NCI-H748 (cell line): ENCODE measurements around the gene SPRTN.

Experiments
- DNase-seq: peaks from one replicate; lab custom pipeline; 2025; ENCODE audit not compliant: unreplicated experiment; lab: John Stamatoyannopoulos, UW

SPRTN gene, protein sequence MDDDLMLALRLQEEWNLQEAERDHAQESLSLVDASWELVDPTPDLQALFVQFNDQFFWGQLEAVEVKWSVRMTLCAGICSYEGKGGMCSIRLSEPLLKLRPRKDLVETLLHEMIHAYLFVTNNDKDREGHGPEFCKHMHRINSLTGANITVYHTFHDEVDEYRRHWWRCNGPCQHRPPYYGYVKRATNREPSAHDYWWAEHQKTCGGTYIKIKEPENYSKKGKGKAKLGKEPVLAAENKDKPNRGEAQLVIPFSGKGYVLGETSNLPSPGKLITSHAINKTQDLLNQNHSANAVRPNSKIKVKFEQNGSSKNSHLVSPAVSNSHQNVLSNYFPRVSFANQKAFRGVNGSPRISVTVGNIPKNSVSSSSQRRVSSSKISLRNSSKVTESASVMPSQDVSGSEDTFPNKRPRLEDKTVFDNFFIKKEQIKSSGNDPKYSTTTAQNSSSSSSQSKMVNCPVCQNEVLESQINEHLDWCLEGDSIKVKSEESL

DNA sequence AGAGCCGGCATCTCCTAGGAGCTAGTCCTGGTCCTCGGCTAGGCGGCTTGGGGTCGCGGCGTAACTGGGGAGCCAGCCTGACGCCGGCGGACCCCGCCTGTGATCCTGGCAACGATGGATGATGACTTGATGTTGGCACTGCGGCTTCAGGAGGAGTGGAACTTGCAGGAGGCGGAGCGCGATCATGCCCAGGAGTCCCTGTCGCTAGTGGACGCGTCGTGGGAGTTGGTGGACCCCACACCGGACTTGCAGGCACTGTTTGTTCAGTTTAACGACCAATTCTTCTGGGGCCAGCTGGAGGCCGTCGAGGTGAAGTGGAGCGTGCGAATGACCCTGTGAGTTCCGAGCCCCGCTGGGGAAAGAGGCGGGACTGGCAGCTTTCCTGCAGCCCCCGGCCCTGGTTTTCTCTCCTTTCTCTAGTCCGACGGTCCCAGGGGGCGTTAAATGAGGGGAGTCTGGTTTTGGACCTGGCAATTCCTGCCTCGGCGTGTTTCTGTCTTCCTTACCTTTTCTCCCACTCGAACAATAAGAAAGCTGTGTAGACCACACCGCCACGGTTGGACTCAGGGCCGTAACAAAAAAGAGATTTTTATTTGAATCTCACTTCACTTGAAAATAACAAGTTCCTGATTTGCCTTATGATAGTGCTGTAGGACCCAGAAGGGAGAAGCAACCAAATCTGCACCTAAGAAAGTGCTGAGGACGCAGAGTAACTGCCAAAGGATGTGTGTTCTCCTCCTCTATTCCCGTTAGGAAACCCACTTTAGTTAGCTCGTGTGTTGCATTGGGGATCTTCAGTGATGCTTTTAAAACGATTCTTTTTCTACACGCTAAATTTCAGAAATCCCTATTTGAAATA is at the start of gene SPRTN:
TSS of gene SPRTN (plus strand) at position 24 of the 859 bp plus-strand sequence. CDS start at position 115, 91 bp downstream.
- DNase-seq, result no peak

DNA sequence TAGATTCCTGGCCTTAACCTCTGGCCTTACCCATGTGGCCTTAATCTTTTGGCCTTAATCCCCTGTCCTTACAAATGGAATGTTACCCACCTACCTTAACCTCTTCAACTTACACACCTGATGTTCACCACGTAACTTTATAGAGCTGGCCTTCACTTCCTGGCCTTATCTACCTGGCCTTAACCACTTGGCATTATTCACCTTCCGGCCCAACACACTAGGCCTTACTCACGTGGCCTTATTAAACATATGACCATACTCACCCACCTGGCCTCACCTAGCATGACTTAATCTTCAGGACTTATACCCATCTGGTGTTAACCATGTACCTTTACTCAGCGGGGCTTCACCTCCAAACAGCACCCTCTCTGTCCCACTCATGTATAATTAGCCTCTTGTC is 42.2 kb upstream of the SPRTN start:
- no peak for DNase-seq

DNA sequence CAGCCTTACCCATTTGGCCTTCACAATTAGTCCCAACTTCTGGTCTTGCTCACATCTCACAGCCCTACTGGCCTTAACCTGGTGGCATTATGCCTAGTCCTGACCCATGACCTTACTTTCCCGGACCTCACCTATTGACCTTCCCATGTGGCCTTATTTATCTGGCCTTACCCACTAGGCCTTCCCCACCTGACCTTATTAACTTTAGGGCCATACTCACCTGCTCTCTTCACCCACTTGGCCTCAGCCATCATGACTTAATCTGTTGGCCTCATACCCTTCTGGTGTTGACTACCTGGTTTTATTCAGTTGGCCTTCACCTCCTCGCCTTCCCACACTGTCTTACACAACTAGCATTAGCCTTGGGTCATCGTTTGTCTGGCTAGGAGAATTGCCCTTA is 36.1 kb upstream of the SPRTN start:
- no peak for DNase-seq

DNA sequence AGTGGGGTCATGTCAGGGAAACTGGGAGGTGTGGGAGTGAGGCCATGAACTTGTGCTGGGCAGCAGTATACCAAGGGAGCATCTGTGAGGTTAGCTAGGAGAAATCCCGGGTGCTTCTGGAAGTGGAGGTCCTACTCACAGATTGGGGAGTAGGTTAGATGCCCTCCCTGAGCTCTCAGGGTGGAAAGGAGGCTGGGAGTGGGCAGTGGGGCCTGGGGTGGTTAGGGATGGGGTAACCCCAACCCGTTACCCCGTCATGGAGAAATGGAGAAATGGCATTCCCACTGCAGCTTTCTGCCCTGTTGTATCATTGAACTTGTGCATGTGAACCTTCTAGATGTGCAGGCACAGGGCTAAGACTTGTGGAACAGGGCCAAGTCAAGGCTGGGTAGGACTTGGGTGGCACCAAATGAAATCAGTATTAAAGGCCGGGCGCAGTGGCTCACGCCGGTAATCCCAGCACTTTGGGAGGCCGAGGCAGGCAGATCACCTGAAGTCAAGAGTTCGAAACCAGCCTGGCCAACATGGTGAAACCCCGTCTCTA is 27.6 kb upstream of the SPRTN start:
- no peak for DNase-seq

DNA sequence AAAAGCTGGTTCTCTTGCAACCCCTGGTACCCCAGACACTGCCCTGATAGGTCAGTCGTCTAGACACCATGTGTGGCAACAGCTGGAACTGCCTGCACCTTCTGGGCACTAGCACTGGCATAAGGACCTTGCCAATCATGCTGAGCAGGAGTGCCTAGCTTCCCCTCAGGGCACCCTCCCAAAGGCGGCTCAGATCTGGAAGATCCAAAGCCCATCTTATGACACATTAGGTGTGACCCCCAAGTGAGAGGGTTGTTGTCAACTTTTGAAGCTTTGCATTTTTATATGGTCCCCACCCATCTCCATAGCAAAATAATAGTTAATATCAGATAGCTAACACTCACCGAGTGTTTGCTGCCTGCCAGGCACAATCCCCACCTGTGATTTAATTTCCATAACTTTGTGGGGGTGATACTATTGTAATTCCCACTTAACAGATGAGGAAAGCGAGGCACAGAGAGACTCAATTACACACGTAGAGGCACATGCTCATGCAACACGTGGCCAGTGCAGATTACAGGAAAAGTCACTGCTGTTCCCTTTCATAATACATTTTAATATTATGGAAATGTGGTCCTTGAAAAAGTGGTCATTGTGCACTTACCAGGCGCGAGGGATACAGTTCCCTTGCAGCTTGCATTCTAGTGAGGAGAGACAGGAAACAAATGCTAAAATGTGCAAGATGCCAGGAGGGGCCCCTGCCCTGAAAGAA is 26.2 kb upstream of the SPRTN start:
- no peak for DNase-seq

DNA sequence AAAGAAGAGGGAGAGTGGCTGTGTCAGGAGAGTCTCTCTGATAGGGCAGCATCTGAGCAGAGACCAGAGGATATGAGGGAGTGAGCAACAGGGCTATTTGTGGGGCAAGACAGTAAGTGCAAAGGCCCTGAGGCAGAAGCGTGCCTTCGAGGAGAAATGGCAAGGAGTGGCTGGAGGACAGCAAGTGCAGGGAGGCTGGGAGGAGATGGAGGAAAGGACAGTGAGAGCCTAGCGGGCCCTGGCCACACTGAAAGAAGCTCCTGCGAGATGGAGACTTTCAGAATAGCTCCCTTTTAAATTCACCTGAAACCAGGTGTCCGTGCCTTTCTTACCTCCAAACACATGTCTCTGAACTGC is 25.7 kb upstream of the SPRTN start:
- no peak for DNase-seq

DNA sequence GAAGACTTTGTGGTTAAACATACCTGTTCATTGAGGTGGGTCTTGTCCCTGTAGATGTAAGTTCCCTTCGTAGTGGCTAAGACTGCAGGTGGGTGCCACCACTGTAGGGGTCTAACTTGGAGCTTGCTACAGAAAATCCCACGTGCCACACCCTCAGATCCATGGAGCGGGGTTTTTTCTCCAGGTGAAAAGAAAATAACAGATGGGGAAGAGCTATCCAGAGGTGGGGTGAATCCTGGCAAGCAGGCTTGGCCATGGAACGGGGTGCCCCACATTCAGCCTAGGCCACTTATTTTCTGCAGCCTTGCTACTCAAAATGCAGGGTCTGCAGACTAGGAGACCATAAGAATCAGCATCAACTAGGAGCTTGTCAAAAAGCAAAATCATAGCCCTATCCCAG is 24.4 kb upstream of the SPRTN start:
- DNase-seq, result no peak

DNA sequence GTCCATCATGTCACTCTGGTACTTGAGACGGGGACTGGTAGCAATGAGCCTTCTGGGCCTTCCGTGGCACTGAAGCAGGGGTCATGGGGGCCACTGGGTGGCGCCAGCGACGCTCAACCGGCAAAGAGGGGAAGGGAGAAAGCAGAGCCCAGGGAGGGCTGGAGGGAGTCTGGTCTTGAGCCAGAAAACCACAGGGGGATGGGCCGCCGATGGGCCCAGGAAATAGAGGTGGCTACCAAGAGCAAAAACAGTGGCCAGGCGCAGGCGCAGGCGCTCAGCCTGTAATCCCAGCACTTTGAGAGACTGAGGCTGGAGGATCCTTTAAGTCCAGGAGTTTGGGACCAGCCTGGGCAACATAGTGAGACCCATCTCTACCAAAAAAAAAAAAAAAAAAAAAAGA is 22.2 kb upstream of the SPRTN start:
- DNase-seq, result peak; percentile 50

DNA sequence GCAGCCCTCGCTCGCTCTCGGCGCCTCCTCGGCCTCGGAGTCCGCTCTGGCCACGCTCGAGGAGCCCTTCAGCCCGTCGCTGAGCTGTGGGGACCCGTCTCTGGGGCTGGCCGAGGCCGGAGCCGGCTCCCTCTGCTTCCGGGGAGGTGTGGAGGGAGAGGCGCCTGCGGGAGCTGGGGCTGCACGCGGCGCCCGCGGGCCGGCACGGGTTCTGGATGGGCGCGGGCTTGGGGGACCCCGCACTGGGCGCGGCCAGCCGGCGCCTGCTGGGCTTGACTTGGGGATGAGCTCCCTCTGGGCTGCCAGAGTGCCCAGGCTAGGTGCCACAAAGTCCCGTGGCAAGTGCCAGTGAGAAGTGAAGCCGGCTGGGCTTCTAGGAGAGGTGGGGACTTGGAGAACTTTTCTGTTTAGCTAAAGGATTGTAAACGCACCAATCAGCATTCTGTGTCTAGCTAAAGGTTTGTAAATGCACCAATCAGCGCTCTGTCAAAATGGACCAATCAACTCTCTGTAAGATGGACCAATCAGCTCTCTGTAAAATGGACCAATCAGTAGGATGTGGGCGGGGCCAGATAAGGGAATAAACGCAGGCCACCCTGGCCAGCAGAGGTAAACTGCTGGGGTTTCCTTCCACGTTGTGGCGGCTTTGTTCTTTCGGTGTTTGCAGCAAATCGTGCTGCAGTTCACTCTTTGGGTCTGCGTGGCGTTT is 20.6 kb upstream of the SPRTN start:
- DNase-seq, result no peak

DNA sequence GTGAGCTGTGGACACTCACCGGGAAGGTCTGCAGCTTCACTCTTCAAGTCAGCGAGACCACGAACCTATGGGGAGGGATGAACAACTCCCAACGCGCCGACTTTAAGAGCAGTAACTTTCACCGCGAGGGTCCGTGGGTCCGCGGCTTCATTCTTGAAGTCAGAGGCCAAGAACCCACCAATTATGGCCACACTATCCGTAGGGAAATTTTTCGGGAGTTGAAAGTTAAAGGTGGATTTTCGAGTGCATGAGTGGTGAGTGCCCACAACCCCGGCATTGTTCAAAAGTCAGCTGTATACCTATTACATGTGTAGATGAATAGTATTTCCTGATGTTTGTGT is 20.1 kb upstream of the SPRTN start:
- no peak for DNase-seq

DNA sequence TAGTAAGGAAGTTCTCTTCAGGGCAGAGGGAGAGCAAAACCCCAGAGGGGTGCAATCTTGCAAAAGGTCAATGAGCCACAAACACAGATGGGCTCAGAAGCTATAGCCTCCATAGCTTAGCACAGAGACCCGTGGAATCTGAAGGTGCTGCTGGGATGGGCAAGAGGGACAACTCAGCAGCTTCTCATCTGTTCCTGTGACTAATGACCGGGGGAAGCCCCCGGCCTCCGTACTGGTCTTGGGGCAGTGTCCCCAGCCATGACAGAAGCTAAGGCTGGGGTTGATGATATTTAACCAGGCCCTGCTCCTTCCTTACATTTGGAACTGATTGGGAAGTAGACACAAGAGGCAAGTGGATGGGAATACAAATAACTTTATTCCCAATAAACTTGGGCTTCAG is 19.5 kb upstream of the SPRTN start:
- no peak for DNase-seq

DNA sequence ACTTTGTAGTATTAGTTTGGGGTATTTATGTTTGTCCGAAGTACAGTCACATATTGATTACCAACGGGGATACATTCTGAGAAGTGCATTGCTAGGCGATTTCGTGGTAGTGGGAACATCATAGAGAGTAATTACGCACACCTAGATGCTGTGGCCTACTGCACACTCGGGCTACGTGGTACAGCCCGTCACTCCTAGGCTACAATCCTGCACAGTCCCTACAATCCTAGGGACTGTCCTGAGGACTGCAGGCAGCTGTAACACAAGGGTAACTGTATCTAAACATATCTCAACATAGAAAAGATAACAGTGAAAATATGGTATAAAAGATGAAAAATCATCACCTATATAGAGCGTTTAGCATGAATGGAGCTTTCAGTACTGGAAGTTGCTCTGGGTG is 19.0 kb upstream of the SPRTN start:
- no peak for DNase-seq

DNA sequence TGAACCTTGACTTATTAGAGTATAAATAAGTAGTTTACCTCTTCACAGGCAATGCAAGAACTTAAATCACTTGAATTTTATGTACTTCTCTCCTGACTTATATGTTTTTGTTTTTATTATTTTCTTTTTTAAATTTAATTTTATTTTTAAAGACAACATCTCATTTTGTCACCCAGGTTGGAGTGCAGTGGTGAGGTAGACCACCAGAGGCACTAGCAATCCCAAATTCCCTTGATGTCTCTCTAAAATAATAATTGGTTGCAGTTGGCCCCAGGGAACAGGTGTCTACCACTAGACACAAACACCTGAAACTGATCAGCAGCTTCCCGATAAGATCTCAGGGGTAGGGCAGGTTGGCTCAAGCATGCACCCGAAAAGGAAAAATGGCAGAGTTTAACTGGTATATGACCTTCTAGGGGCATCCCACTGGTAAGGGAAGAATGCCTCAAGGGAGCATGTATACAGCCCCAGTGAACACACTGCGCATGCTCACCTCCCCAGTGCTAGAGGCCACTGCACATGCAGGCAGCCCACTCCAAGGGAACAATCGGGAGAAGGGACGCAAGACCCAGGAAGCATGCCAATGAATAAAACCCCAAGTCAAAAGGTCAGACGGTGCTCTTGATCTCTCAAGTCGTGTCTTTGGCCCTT is 15.1 kb upstream of the SPRTN start:
- no peak for DNase-seq

DNA sequence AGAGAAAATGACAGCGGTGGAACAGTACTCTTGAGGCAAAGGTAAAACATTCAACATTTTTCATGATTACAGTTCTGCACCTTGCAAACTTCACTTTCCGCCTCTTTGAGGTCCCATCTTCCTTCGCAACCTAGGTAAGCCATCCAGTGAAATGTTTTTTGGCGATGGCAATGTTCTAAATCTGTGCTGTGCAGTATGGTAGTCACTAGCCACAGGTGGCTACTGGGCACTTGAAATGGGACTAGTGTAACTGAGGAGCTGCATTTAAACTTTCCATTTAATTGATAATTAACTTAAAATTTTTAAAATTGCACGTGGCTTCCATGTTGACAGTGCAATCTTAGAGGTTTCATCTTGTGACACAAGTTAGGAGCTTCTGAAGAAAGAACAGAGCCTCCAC is 13.4 kb upstream of the SPRTN start:
- no peak for DNase-seq

DNA sequence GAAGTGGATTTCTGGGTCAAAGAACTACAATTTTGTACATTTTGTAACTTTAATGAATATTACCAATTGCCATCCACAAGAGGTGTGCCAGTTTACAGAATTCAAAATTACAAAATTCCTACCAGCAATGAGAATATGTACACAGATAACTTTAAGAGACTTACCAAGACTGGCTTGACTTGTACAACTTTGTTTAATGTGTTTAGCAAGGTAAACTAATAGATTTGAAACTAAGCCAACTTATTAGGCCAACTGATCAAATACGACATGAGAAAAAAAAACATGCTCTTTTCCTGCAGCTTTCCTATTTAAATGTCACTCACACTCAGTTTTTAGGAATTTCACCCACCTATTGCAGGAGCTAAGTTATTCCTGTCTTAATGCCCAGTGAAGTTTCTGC is 11.8 kb upstream of the SPRTN start:
- DNase-seq, result no peak

DNA sequence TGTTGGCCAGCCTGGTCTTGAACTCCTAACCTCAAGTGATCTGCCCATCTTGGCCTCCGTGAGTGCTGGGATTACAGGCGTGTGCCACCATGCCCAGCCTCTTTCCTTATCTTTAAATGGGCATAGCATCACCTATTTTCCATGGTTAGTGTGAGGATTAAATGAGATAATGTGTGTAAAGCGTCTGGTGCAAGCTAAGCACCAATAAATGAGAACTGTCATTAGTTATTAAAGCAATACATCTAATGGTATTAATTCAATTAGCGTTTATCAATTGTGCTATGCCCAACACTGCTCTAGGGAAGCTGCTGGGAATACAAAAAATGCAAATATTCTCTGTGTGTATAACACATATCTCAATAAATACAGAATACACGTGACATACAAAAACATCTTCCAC is 10.5 kb upstream of the SPRTN start:
- no peak for DNase-seq

DNA sequence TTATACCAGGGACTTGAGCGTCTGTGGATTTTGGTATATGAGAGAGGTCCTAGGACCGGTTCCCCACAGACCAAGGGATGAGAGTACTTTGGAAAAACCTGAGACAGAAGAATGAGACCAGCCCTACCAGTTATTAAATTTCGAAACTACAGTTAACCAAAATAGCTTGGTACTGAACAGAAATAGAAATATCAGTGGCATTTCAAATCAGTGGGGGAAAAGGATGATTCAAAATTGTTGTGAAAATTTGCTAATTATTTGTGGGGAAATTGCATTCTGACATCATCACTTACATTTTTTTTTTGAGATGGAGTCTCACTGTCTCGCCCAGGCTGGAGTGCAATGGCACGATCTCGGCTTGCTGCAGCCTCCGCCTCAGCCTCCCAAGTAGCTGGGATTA is 8.6 kb upstream of the SPRTN start:
- DNase-seq, result no peak

DNA sequence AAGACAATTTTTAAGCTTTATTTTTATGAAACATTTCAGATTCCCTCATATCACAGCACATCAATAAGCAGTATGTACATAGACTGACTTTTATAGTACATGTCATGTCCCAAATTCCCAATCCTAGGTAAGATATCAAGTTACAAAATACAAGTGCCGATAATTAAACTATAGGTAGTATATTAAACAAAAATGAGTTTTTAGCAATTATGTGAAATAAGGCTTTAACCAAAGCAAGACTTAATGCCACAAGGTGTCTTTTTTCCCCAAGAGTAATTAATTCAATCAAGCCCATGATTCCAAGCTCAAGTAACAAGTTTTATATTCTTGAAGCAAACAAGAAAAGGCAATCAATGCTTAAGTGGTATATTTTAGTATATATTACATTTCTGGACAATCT is 5.3 kb upstream of the SPRTN start:
- no peak for DNase-seq

DNA sequence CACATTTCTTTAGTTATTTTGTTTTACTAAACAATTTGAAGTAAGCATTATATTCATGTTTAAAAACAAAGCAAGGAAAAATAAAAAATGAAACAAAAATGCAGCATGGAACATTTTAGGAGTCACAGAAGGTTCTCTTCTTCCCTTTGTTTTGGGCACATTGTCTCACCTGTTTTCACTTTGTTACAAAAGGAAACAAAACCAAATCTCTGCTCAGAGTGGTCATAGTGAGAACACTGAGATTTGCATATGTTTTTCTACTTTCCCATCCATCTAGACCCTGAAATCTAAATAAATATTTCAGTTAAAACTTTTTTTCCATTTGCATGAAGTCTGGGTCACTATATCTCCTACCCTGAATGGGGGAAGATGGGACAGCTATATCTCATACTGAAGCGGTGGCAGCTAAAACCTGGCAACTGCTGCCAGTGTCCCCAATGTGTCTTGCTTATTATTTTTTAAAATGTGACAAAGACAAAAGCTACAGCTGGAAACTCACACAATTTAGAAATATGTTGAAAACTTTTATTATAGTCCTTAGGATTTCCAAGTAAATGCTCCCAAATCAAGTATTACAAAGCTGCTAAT is 3.9 kb upstream of the SPRTN start:
- DNase-seq, result no peak

DNA sequence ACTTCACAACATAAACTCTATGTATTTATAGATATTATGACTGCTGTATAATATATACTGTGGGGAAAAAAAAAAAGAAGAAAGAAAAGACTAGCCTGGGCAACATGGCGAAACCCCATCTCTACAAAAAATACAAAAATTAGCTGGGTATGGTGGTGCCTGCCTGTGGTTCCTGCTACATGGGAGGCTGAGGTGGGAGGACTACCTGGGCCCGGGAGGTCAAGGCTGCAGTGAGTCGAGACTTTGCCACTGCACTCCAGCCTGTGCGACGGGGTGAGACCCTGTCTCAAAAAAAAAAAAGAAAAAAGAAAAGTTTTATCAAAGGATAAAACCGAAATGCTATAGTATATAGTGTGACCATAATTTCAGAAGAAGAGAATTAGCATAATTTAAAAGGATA is 3.1 kb upstream of the SPRTN start:
- DNase-seq, result no peak
